ENCODE measurements around the gene PRRX2.
A peak's percentile ranks its signal among the peaks of the same experiment; 100 is the strongest.

PRRX2 gene

DNA sequence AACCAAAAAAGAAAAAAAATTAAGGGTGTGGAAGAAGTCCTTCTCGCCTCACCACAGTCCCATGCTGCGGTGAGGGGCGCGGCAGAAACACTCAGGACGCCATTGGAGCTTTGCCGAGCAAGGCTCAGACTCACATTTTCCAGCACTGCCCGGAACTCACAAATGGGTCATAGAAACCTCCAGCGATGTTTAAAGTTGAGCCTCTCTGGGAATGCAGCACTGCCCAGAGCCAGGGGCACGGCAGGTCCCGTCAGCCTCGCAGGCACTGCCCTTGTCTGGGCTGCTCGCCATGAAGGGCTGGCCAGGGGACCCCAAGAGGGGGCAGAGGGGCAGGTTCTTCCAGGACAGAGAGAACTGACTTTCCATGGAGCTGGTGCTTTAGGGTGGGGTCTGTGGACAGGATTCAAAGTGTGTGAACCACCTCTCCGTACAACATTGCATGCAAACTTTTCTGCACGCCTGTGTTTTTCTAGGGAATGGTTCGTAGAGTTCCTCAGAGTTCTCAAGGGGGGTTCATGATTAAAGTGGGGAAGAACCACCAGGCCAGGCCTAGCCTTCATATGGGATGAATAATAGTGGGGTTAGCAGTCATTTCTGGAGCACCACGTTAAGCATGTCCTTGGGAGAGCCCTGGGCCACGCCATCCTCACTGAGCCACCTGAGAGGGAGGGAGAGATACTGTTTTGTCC lies 38.4 kb downstream of the PRRX2 start:
- no peak for DNase-seq (ENCODE audit: low read depth in 2 of 2)

DNA sequence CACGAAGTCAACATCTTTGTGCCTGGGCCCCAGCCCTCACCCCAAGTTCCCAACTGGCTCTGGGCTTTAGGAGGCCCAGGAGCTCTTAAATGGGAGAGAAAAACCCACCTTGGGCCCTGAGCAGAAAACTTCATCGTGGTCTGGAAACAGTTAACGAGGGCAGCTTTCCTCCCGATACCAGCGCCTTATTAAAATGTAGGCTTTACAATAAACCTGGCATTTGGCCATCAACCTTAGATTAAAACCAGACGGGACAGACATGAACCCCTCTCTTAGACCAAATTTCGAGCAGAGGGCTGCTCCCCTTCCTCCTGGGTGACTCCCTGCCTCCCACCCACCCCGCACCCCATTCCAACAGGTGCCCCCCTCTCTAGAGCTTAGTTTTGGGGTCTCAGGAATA lies 39.4 kb downstream of the PRRX2 start:
- no peak for DNase-seq (ENCODE audit: low read depth in 2 of 2)

DNA sequence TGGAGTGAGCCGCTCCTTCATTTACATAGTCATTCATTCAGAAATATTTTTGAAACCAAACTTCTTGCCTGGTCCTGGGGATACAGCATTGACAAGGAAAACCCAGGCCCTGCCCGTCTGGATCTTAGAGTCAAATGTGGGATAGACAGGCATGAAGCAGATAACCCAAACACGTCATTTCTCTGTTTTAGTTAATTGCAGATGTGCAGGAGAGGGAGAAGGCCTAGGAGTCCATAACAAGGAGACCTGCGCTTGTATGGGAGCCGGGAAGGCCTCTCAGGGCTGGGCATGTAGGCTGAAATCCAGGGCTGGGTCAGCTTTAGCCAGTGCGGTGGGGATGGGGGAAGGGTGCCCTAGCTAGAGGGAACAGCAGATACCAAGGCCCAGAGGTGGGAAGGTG lies 43.3 kb downstream of the PRRX2 start:
- DNase-seq (ENCODE audit: low read depth in 2 of 2), result no peak

DNA sequence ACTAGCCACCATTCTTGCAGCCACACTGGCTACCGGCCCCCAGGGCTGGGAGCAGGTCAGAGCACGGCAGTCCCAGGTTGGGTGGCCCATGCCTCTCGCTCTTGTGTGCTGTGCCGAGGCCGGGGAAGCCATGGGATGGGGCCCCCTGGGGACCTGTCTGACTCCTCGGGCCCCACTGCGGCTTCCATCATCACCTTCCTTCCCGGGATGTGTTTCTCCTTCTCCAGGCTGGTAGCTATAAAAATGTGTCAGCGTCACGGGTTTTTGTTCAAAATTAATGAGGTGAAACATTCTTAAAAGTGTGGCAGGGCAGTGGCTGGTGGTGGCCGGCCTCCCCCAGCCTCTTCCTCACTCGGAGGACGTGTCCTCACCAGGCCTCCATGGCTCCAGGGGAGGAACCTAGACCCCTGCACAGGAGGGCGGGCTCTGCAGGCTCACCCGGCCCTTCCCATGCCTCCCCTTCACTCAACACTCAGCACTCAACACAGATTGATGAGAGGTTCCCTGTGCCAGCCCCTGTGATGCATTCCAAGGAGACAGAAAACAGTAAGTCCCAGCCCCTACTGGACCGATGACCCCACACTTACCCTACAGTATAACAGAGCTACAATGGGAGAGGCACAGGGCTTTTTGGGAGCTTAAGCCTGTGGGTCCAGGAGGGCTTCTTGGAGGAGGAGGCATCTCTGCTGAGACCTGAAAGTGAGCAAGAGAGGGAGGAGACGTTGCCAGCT lies 44.2 kb downstream of the PRRX2 start:
- no peak for DNase-seq (ENCODE audit: low read depth in 2 of 2)

DNA sequence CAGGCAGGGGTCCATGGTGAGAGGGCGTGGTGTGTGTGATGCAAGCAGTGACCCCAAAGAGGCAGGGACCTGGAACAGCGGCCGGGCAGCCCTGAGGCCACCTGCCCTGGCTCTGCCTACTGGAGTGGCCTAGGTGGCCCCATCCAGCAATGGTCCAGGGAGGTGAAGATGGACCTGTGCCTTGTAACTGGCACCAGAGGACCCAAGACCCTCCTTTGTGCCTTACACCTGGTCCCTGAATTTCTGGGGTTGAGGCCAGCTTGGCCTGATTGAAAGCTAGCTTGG lies 44.7 kb downstream of the PRRX2 start:
- DNase-seq (ENCODE audit: low read depth in 2 of 2), result no peak

DNA sequence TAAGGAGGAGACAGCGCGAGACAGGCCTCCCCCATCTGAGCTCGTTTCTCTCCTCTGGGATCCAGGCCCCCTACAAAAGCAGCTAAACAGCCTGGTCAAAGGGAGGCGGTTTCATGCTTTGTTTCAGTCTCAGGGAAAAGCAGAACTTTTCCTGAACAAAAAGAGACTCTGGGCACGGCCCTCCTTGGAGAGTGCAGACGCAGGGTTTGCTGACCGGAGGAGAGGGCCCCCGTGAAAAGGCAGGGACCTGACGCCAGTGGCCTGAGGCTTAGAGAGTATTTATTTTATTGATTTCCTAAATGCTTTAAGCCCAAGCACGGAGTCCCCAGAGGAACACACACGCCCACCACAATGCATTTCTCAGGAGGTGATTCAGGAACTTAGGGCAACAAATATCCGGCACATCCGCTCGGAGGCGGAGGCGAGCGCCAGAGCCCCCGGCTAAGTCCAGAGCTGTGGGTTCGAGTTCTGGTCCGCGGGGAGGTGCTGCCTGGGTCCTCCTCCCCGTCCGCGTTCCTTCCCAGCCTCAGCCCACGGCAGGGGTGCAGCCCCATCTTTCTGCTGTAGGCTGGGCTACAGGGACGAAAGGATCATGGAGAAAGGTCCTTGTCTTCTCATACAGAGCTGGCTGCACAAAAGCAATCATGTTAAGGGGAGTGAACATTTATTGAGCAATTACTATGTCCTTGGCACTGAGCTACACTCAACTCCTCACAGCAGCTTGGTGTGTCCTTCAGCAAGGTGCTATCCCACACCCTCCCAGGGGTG lies 47.4 kb downstream of the PRRX2 start:
- no peak for DNase-seq (ENCODE audit: low read depth in 2 of 2)

DNA sequence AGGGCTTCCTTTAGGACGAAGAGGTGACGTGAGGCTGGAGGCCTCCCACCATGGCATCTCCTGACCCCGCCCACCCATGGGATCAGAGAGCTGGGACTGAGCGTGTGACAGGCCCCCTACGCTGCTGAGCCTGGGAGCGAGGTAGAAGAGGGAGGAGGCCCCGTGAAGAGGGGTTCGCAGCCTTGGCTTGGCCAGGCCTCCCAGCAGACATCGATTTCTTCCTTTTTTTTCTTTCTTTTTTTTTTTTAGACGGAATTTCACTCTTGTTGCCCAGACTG lies 47.9 kb downstream of the PRRX2 start:
- DNase-seq (ENCODE audit: low read depth in 2 of 2), result no peak

DNA sequence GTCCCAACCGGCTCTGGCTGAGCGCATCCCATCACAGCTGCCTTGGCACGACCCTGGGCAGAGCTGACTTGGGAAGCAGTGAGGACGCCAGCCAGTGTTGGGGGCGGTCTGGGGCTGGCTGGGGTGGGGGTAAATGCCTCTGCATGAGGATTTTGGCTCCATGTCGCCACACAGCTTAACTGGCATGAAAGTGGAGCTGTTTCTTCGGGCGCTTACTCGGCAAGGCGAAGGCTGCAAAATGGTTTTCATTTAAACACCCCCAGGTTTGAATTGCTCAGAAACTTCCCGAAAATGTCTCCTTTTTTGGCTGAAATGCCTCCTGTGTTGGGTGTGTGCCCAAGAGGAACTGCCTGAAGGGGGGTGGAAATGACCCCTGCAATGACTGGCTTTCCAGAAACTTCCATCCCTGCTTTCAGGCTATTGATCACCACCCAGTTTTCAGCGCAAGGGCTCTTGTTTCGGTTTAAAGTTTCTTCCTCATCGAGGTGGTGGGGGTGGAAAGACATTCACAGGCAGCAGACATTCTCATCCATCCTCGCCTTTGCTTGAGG lies 49.1 kb downstream of the PRRX2 start:
- DNase-seq (ENCODE audit: low read depth in 2 of 2), result no peak

DNA sequence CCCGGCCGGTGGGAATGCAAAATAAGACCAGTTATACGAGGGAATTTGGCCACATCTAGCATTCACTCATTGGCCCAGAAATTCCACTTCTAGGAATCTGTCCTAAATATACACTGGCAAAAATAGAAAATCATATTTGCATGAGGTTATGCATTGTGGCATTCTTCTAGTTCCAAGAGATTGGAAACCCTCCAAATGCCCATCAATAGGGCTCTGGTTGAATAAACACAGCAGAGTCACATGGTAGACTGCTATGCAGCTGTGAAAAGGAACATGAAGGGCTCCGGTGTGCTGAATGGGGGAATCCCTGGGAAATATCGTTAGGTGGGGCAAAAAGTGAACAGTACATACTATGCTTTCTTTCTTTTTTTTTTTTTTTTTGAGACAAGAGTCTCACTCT lies 50.6 kb downstream of the PRRX2 start:
- no peak for DNase-seq (ENCODE audit: low read depth in 2 of 2)

DNA sequence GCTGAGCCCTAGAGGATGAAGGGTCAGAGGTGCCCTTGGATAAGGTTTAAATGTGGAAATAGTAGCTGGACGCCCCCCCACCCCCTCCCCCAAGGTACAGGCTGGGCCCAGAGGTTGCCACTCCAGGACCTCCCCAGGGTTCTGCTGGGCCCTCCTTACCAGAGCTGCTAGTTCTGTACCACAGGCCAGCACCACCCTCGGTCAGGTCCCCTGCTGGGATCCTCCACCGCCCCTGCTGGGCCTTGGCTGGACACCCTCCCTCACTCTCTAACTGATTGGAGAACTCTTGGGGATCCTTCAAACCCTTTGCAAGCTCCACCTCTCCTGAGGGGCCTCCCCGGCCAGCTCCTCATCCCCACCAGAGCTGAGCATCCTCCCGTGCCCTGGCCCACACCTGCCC lies 52.5 kb downstream of the PRRX2 start:
- no peak for DNase-seq (ENCODE audit: low read depth in 2 of 2)

DNA sequence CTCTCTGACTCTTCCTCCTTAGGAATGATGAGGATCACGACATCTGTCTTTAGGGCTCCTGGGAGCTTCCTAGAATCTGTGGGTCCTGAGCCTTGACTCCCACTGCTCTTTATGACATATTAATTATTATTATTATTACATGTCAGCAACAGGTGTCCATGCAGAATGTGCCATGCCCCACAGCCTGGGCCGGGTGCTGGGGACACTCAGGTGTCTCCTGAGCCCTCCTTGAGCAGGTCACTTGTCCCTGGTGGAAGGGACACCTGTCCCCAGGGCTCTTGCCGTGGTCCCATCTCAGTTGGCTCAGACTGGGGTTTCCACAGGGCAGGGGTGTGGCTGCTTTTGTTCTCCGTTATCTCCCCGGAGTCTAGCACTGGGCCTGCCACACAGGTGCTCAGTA lies 53.2 kb downstream of the PRRX2 start:
- DNase-seq (ENCODE audit: low read depth in 2 of 2), result no peak

DNA sequence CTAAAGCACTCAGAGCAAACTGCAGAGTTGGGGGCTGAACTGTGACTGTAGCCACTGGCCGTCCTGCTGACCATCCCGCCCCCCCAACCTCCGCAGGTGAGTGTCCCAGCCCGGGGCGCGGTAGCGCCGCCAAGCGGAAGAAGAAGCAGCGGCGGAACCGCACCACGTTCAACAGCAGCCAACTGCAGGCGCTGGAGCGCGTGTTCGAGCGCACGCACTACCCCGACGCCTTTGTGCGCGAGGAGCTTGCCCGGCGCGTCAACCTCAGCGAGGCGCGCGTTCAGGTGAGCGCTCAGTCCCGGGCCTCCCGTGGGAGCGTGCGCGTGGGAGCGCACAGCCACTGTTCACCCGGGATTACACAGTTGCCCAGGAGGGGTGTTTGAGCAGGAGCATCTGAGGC lies 53.7 kb downstream of the PRRX2 start:
- DNase-seq (ENCODE audit: low read depth in 2 of 2), result no peak

DNA sequence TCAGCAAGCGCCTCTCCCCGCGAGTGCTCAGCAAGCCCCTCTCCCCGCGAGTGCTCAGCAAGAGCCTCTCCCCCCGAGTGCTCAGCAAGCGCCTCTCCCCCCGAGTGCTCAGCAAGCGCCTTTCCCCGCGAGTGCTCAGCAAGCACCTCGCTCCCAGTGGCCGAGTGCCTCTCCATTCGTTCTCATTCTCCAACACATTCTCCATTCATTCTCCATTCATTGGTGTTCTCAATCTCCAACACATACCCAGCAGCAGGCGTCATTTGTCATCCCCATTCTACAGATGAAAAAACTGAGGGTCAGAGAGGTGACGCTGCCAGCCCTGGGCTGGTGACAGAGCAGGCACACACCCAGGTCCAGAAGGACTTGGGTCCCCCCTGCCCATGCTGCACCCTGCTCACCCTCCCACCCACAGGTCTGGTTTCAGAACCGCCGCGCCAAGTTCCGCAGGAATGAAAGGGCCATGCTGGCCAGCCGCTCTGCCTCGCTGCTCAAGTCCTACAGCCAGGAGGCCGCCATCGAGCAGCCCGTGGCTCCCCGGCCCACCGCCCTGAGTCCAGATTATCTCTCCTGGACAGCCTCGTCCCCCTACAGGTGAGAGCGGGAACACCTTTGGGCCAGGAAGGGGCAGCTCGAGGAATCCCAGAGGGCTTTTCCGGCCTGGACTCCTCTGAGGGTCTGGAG lies 54.9 kb downstream of the PRRX2 start:
- no peak for DNase-seq (ENCODE audit: low read depth in 2 of 2)

DNA sequence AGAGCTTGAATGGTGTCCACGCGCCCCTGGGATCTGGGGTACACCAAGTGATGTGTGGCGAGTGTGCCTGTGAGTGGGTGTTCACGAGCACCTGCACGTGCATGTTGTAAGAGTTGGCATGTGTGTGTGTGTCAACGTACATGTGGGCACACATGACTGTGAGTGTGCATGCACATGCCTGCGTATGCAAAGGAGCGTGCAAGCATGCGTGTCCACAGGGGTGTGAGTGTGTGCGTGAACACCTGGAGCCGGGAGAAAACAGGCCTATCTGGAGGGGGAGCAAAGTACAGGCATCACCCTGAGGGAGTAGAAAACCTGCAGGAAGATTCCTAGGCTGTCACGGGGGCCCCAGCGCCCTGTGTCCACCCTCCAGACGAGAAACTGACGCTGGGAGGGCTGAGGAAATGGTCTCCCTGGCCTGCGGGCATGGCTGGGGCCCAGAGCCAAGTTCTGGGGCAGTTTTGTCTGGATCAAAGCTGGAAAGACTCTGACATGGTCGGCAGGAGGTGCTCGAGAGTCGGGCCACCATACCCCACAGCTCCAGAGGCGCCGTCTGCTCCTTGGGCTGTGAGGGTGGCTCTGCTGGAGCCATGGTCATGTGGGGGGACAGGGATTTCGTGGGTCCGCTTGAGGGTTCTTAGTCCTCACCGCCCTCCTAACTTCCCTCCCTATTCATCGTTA lies 55.6 kb downstream of the PRRX2 start:
- no peak for DNase-seq (ENCODE audit: low read depth in 2 of 2)

DNA sequence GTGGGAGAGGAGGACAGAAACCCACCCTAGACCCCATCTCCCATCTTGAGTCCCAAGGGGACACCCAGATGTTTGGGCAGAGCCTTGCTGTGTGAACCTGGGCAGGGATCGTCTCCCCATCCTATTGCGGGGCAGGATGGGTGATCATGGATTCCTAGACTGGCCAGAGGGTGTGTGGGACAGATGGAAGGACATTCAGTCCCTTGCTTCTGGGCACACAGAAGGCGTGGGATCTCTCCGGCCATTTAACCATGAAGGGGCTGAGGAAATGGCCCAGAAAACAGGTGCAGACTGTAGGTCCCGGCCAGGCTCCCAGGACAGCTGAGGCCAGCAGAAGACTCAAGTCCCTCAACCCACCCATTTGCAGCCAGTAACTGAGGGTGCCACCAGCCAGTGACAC lies 57.5 kb downstream of the PRRX2 start:
- no peak for DNase-seq (ENCODE audit: low read depth in 2 of 2)

DNA sequence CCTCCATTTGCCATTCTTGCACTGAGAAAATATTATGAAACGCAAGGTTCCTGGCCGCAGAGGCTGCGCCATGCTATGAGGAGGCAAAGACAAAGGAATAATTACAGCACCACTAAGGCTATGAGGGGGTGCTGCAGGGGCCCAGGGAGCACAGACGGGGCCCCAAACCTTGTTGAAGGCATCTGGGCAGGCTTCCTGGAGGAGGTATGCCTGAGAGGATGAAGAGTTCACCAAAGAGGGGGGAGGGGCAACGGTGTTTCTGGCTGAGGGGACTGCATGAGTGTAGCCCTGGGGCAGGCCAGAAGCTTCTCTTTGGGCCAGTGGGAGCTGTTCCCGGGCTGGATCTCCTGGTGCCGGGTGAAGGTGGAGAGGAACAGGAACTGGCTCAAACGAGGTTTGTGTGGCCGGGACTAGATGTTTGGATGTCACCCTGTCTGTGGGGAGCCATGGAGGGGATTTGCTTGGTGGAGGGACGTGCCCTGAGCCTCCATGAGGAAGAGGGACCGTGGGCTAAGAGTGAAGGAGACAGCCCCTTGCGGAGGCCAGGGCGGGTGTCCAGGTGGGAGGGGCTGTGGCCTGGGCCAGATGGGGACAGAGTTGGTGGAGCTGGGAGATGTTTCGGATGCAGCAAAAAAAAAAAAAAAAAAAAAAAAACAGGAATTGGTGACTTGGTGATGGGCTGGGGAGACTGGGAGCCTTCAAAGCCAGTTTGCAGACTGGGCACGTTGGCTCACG lies 59.2 kb downstream of the PRRX2 start:
- DNase-seq (ENCODE audit: low read depth in 2 of 2), result no peak

DNA sequence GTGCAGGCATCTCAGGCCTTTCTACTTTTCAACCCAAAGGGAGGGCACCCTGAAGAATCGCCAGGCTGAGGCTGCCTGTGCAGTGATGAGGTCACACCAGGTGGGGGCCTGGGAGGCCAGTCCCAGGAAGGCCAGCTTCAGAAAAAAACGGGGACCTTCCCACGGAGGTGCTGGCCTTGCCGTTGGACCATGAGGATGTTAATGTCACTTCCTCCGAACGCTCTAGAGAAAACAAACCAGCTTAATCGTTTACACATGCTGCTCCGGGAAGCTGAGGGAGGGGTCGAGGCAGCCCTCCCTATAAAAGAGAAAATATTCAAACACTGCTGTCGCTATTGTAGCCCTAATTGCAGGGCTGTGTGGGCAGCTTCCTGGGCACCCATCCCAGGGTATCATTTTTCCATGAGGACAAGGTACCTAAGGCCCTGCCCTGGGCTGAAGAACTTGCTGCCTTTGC lies 60.4 kb downstream of the PRRX2 start:
- DNase-seq (ENCODE audit: low read depth in 2 of 2), result no peak

DNA sequence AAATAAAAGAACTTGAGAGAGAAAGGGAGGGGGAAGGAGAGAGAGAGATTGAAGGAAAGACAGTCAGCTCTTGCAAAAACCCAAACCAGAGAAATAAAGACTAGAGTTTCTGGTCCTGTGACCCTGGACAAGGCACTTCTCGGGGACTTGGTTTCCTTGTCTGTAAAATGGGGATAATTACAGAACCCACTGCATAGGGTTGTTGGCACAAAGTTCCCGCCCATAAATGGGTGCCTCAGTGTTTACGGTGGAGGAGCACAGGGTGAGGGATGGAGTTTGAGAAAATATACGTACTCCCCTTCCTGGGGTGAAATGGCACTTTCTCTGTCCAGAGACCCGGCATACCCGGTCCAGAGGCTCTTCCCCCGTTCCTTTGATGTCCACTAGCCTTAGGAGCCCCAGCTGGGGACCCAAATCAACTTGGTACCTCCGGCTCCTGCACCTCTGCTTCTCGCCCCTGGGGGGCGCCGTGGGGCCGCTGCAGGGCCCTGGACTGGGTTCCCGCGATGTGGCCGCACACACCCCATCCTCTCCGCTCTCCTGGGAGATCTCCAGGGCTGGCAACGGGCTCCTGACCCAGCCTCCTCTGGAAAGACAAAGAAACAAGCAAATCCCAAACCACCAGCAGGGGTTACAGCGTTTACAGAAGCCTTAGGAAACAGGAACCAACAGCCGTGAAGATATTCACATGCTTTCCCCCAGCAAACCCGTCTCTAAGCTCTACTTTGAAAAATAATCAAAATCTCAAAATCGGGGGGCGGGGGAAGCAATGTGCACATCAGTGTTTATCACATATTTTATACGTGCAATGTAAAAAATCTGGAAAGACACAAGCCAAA lies 61.1 kb downstream of the PRRX2 start:
- peak; percentile 39 to 57 for DNase-seq (ENCODE audit: low read depth in 2 of 2)

DNA sequence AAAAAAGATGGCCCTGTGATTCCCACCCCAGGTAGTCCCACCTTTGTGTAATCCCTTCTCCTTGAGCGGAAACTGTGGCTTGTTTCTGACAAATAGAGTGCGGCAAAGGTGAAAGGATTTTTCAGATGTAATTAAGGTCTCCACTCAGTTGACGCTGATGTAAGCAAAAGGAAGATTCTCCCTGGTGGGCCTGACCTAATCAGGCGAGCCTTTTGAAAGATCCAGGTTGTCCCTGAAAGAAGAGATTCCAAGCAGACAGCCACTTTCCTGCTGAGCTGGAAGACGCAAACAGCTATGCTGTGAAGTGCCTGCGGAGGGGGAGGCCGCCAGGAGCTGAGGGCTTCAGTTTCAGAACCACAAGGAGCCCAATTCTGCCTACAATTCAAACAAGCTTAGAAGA lies 63.3 kb downstream of the PRRX2 start:
- no peak for DNase-seq (ENCODE audit: low read depth in 2 of 2)

DNA sequence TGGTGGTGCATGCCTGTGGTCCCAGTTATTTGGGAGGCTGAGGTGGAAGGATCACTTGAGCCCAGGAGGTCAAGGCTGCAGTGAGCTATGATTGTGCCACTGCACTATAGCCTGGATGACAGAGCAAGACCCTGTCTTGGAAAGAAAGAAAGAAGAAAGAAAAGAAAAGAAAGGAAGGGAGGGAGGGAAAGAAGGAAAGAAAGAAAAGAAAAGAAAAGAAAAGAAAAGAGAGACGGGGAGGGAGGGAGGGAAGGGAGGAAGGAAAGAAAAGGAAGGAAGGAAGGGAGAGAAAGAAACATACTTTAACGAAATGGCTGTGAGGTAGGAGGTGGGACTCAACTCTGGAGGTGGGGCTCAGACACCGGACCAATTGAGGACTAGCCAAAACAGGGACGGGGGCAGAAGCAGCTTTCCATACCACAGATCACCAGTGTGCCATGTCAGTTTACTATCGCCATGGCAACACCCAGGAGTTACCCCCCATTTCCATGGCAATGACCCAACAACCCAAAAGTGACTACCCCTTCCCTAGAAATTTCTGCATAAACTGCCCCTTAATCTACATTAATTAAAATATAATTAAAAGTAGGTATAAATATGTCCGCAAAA lies 66.1 kb downstream of the PRRX2 start:
- no peak for DNase-seq (ENCODE audit: low read depth in 2 of 2)
